Esophagus (tissue), 2 donors: ENCODE results near the gene PAQR5. TPM values are rescaled to one million over a fixed set of nuclear protein-coding genes. Genes with fewer than 3 reads are reported as not detected.

ENCODE experiments used
- H3K27ac ChIP-seq, 2 donors: one replicate each; pipeline ENCODE4 v1.5.1; 2013; ENCODE audit warnings: low read depth in 2 of 2, mild to moderate bottlenecking in 2 of 2, inconsistent platforms in 1 of 2, low read length in 1 of 2, moderate library complexity in 1 of 2
- H3K27me3 ChIP-seq, 2 donors: one replicate each; pipeline ENCODE4 v1.6.1; 2013; ENCODE audit warnings: low read length in 2 of 2, control low read depth in 1 of 2, mild to moderate bottlenecking in 1 of 2; ENCODE audit not compliant: insufficient read depth in 2 of 2, control insufficient read depth in 1 of 2
- H3K36me3 ChIP-seq, 2 donors: one replicate each; pipeline ENCODE4 v1.6.1; 2013; ENCODE audit warnings: low read length in 1 of 2; ENCODE audit not compliant: control insufficient read depth in 2 of 2, insufficient read depth in 2 of 2
- H3K4me1 ChIP-seq, 2 donors: one replicate each; pipeline ENCODE4 v1.6.1; 2013; ENCODE audit warnings: low read length in 1 of 2; ENCODE audit not compliant: control insufficient read depth in 2 of 2, insufficient read depth in 2 of 2
- H3K4me3 ChIP-seq, 2 donors: one replicate each; pipeline ENCODE4 v1.5.1; 2013; ENCODE audit warnings: low read length in 2 of 2, mild to moderate bottlenecking in 2 of 2, low read depth in 1 of 2, moderate library complexity in 1 of 2
- H3K9me3 ChIP-seq, 2 donors: one replicate each; pipeline ENCODE4 v1.6.1; 2013; ENCODE audit warnings: mild to moderate bottlenecking in 2 of 2, low read depth in 1 of 2, low read length in 1 of 2, moderate library complexity in 1 of 2; ENCODE audit not compliant: control insufficient read depth in 2 of 2, insufficient read depth in 1 of 2
- WGBS, 2 donors: extraction: QIAGEN DNeasy Blood & Tissue Kit; methylation state at CpG; one replicate each; pipeline ENCODE4 v1.1.7; 2013; 5-methylcytosine and 5-hydroxymethylcytosine counted together
- polyA plus RNA-seq, 2 donors: library from polyadenylated mRNA; stranded (reverse); fragments of 200-250 nt; gene quantifications; one replicate each; pipeline ENCODE4 v1.2.3, GENCODE V29; 2013
- donor health status: healthy with polysubstance abuse.
- donor health status: Bipolar disorder and iron deficiency.

The PAQR5 gene
- polyA plus RNA-seq, 2 donors, result 8.5 to 10.5 TPM

DNA sequence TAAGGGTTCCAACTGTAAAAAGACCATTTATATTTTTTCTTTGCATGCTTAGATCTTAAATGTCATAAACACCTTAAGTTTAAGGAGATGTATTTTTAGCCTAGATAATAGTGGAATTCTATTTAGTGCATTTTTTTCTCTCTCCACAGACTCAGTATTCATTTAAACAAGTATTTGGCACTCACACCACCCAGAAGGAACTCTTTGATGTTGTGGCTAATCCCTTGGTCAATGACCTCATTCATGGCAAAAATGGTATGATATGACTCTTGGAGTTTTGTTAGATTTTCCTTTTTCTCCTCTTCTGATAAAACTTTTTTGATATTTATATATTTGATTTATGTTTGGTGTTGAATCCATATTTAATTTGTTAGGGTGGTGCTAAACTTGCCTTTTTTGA, 122.8 kb downstream of the PAQR5 start:
- no peaks in the 10 kb centered on the region for H3K4me1 ChIP-seq
- H3K9me3 ChIP-seq, result no peaks in the 10 kb centered on the region
- H3K4me3 ChIP-seq, result no peak overlapping the region
- no peak overlapping the region for H3K27ac ChIP-seq
- H3K36me3 ChIP-seq, result no peaks in the 10 kb centered on the region
- no peaks in the 10 kb centered on the region for H3K27me3 ChIP-seq

DNA sequence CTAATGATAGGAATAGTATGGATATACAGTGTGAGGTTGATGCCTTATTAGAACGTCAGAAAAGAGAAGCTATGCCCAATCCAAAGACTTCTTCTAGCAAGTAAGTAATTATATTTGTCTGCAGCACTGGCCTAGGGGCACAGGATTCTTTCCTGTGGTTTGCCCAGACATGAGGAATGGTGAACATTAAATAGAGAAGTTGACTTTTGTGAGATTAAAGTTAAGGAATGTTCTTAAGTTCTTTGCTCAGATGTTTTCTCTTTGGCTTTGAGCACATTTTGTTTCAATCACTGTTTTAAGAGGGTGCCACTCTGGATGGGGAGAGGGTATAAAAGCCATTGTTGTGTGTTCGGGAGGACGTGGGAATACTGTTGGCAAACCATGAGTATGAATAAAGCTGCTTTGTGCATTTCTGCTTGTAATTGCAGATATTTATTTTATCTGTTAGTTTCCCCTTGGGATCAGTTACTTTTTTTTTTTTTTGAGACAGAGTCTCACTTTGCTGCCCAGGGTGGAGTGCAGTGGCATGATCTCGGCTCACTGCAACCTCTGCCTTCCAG, 123.7 kb downstream of the PAQR5 start:
- WGBS, 2 donors, result 53 to 65% methylated on average over 4 of the region's 4 CpGs
- no peak overlapping the region for H3K27ac ChIP-seq

DNA sequence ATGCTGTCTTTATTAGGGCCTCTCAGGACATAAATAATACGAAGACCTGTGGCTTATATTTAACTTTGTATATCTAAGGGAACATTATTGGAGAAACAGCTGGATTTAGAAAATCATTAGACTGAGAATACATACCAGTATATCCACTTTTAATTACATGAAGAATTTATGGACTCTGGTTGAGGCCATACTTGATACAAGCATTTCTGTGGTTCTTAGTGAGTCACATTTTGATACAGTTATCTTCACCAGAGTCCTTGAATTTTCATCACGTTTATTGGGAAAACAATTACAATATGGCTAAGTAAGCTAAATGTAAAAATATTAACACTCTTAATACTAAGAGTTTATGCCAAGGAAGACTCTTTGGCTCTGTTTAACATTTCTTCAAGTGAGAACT, 125.3 kb downstream of the PAQR5 start:
- Histone ChIP-seq H3K4me3 (no peak overlapping the region), H3K36me3 (no peaks in the 10 kb centered on the region), H3K4me1 (no peaks in the 10 kb centered on the region), H3K9me3 (no peaks in the 10 kb centered on the region), H3K27ac (no peak overlapping the region), H3K27me3 (no peaks in the 10 kb centered on the region)
- WGBS, 2 donors, result 85 to 90% methylated on average over 2 of the region's 2 CpGs

More for the DNA sequence above, 123.7 kb downstream of the PAQR5 start:
- Histone ChIP-seq H3K9me3 (no peaks in the 10 kb centered on the region), H3K4me3 (no peak overlapping the region), H3K4me1 (no peaks in the 10 kb centered on the region), H3K27me3 (no peaks in the 10 kb centered on the region), H3K36me3 (no peaks in the 10 kb centered on the region)

DNA sequence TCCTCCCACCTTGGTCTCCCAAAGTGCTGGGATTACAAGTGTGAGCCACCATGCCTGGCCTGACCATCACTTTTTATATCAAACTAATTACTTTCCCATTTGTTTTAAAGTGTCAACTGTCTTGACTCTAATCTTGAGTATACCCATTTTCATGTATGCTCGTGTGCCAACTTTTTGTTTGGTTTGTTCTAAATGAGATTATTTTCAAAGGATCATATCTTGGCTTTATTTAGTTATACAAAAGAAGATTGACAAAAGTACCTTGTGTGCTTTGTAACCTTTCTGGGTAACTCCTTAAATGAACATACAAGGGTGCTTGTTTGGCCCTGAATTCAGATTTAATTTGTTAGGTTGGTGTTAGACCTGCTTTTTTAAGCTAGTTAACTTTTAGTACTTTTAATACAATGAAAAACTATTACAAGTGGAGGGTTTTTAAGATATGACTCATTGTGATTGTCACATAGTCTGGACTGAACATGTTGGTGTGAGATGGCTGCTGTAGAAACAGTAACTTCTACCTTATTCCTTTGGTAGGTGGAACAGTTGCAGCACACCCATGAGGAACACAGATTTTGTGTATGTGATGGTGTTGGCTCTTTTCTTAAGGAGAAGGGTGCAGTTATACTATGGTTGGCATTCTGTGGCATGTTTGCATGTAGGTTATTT, 126.2 kb downstream of the PAQR5 start:
- no peak overlapping the region for H3K27ac ChIP-seq

DNA sequence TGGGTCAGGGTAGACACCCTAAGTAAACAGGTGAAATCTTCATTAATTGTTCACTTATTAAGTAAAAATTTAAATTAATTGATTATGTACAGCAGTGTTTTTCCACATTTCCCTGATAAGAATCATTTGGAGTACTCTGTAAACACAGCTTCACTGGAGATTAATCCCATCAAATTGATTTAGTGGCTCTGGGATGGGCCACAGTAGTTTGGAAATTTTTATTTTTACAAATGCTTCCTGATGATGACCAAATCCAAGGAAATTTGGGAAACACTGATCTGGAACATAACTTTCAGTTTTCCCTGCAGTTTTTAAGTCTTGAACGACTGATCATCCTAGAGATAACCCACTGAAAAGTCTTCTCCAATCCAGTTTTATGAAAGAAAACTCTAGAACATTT, 135.1 kb downstream of the PAQR5 start:
- H3K27ac ChIP-seq, result no peak overlapping the region
- H3K4me3 ChIP-seq, result no peak overlapping the region
- H3K36me3 ChIP-seq, result peaks cover 0 to 6% of the 10 kb centered on the region in 2 donors
- no peaks in the 10 kb centered on the region for H3K27me3 ChIP-seq
- no peaks in the 10 kb centered on the region for H3K4me1 ChIP-seq
- no peaks in the 10 kb centered on the region for H3K9me3 ChIP-seq
- WGBS, 2 donors, result 85 to 94% methylated on average over 1 of the region's 1 CpG

More for the DNA sequence above, 126.2 kb downstream of the PAQR5 start:
- Histone ChIP-seq H3K4me1 (no peaks in the 10 kb centered on the region), H3K4me3 (no peak overlapping the region), H3K9me3 (no peaks in the 10 kb centered on the region), H3K27me3 (no peaks in the 10 kb centered on the region), H3K36me3 (no peaks in the 10 kb centered on the region)
- WGBS, 2 donors, result 65 to 92% methylated on average over 1 of the region's 1 CpG

DNA sequence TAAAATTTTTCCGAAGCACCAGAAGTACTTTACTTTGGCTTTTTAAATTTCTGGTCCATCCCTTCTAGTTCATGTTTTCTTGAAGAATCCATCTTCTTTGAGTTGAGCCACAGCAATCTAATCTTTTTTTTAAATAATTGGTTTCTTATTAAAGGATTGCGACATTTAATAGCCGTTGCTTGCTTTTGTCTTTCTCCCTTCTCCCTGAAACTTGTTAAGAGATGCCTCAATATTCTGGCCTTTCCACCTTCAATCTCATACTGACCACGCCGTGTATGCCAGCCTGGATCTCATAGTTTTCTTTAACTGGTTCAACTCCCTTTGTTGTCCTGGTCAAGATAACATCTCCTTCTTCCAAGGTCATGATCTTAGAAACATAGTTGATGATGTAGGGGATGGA, 135.5 kb downstream of the PAQR5 start:
- no peaks in the 10 kb centered on the region for H3K4me1 ChIP-seq
- WGBS, 2 donors, result 90 to 93% methylated on average over 5 of the region's 5 CpGs
- no peak overlapping the region for H3K27ac ChIP-seq
- no peaks in the 10 kb centered on the region for H3K9me3 ChIP-seq
- H3K36me3 ChIP-seq, result peaks cover 0 to 6% of the 10 kb centered on the region in 2 donors
- H3K27me3 ChIP-seq, result no peaks in the 10 kb centered on the region
- H3K4me3 ChIP-seq, result no peak overlapping the region

DNA sequence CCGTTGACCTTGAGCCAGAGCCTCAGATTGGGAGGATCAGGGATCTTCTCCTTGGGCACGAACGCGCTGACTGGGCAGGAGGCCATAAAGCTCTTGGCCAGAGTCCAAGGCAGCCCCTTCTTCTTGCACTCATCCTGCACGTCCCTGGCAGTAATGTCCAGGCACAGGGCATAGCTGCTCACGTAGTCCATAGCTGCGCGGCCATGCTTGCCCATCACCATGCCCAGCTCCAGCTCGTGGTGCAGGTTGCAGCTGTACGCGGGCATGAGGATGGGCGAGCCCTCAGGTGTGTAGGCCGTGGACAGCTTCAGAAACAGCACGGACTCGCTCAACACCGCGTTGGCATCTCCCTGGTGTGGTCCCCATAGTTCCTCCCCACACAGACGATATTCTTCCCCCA, 136.0 kb downstream of the PAQR5 start:
- no peaks in the 10 kb centered on the region for H3K9me3 ChIP-seq
- H3K27me3 ChIP-seq, result no peaks in the 10 kb centered on the region
- H3K36me3 ChIP-seq, result peaks cover 0 to 6% of the 10 kb centered on the region in 2 donors
- H3K4me3 ChIP-seq, result no peak overlapping the region
- H3K27ac ChIP-seq, result no peak overlapping the region
- no peaks in the 10 kb centered on the region for H3K4me1 ChIP-seq
- 96 to 98% methylated on average over 18 of the region's 18 CpGs for WGBS, 2 donors

DNA sequence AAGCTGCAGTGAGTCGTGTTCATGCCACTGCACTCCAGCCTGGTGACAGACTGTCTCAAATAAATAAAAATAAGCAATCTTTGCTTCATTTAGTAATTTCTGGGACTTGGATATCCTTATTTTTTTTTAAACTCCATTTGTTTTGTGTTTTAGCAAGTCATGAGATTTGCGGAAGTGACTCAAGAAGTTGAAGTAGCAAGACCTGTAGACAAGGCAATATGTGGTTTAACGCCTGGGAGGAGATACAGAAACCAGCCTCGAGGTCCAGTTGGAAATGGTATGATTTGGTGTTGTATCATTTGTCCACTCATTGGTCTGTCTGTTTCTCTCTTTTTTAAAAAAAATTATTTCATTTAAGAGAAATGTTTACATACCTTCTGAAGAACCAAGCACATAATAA, 137.3 kb downstream of the PAQR5 start:
- Histone ChIP-seq H3K4me1 (no peaks in the 10 kb centered on the region), H3K36me3 (peaks cover 4 to 6% of the 10 kb centered on the region in 2 donors), H3K9me3 (no peaks in the 10 kb centered on the region), H3K4me3 (no peak overlapping the region), H3K27ac (no peak overlapping the region), H3K27me3 (no peaks in the 10 kb centered on the region)
- WGBS, 2 donors, result 94 to 96% methylated on average over 4 of the region's 4 CpGs

DNA sequence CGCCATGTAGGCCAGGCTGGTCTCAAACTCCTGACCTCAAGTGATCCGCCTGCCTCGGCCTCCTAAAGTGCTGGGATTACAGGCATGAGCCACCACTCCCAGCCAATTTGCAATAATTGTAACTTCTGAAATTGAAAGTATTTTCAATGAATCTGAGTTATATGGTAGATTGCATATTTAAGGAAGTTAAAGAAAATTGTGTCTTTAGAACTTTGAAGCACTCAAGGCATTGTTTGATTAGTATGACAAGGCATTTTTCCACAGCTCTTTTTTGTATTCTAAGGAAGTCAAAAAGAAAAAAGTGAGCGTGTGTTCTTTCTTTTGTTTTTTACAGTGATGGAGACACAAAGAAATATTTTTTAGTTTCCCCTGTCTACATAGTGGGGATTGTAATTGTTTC, 138.2 kb downstream of the PAQR5 start:
- Histone ChIP-seq H3K4me1 (no peaks in the 10 kb centered on the region), H3K27me3 (no peaks in the 10 kb centered on the region), H3K36me3 (peaks cover 6% of the 10 kb centered on the region in 2 donors), H3K9me3 (no peaks in the 10 kb centered on the region), H3K27ac (no peak overlapping the region), H3K4me3 (no peak overlapping the region)
- WGBS, 2 donors, result 95 to 97% methylated on average over 4 of the region's 4 CpGs

DNA sequence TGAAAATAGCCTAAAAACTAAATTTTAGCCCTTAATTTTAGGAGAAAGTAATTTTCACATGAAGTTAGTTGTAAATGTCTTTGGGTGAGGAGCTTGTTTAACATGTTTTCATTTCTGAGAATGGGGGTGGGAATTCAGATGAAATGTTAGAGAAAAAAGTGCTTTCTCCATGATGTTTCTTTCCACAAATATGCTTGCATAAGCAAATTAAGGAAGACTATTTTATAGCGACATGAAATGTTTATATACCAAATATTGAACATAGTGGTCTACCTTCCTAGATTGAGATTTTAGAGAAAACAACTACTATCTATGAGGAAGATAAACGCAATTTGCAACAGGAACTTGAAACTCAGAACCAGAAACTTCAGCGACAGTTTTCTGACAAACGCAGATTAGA, 140.9 kb downstream of the PAQR5 start:
- 88 to 89% methylated on average over 4 of the region's 4 CpGs for WGBS, 2 donors
- H3K27me3 ChIP-seq, result no peaks in the 10 kb centered on the region
- peaks cover 3 to 6% of the 10 kb centered on the region in 2 donors for H3K36me3 ChIP-seq
- no peaks in the 10 kb centered on the region for H3K4me1 ChIP-seq
- no peak overlapping the region for H3K27ac ChIP-seq
- H3K9me3 ChIP-seq, result no peaks in the 10 kb centered on the region
- no peak overlapping the region for H3K4me3 ChIP-seq
